ENCODE results near the gene YBX1.

DNA sequence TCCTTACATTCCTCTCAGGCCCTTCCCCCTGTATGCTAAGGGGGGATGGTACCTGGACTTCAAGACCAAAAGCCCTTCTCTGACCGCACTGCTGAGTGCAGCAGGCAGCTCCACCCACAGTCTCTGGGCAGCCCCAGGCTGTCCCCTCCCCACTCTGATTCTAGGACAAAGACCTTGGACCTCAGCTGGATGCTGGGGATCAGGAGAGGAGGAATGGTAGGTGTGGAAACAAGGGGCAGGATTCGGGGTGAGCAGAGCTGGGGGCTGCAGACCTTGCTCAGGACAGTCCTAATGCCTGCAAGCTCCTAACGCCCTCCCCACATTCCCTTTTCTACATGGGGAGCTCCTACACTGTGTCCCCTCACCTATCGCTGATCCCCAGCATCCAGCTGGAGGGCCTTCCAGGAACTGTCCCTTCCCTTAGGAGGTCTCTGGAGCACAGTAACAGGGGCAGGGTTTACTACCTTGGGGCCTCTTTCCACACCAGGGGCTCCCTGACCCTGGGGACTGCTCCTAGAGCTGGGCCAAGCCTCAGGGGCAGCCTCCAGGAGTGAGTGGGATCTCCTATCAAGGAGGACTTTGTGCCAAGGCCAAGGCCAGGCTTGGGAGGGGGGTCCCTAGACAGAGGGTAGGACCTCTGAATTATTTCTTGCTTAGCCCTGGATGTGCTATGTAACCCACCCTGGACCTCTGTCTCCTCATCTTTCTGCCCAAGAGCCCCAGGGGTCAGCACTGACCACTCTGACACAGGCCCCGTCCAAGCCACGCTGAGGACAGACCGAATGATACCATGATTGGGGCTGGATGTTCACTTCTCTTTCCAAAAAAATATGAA, 52.2 kb downstream of the YBX1 start:
- TF ChIP-seq, protein P1, sequence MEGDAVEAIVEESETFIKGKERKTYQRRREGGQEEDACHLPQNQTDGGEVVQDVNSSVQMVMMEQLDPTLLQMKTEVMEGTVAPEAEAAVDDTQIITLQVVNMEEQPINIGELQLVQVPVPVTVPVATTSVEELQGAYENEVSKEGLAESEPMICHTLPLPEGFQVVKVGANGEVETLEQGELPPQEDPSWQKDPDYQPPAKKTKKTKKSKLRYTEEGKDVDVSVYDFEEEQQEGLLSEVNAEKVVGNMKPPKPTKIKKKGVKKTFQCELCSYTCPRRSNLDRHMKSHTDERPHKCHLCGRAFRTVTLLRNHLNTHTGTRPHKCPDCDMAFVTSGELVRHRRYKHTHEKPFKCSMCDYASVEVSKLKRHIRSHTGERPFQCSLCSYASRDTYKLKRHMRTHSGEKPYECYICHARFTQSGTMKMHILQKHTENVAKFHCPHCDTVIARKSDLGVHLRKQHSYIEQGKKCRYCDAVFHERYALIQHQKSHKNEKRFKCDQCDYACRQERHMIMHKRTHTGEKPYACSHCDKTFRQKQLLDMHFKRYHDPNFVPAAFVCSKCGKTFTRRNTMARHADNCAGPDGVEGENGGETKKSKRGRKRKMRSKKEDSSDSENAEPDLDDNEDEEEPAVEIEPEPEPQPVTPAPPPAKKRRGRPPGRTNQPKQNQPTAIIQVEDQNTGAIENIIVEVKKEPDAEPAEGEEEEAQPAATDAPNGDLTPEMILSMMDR (IDR thresholded peaks at IDR 0.05): no peak
- no peak for TF ChIP-seq POLR2A (IDR thresholded peaks at IDR 0.05)

Data from right lobe of liver (tissue), 4 donors.